Activated naive CD4-positive, alpha-beta T cell treated with anti-CD3 and anti-CD28 coated beads for 36 hours (primary cell): ENCODE results near the gene DIP2C. TPM values are rescaled to one million over a fixed set of nuclear protein-coding genes. Genes with fewer than 3 reads are reported as not detected.
"Not testable (repeated sequence)": the region's sequence is repeated elsewhere in the genome, so short reads cannot be mapped to it uniquely, and the experiment has no call there.

Experiments
- CTCF ChIA-PET: fragments of 350-600 bp; sonication (Branson Sonifier 250); formaldehyde crosslinking; loops from one replicate; lab custom pipeline; 2021; ENCODE audit warnings: antibody characterized with exemption; lab: Charles Lee
- DNase-seq: peaks from one replicate; pipeline ENCODE4 v3.0.0-alpha.2; 2020
- H3K27ac Mint-ChIP-seq: one replicate; pipeline ENCODE4 v1.8.0; 2021; ENCODE audit warnings: mild to moderate bottlenecking, mixed read lengths
- H3K27me3 Mint-ChIP-seq: one replicate; pipeline ENCODE4 v1.8.0; 2021; ENCODE audit warnings: low read depth, mixed read lengths
- H3K36me3 Mint-ChIP-seq: one replicate; pipeline ENCODE4 v1.8.0; 2021; ENCODE audit warnings: low read depth, mixed read lengths
- H3K4me1 Mint-ChIP-seq: one replicate; pipeline ENCODE4 v1.8.0; 2021; ENCODE audit warnings: low read depth, mixed read lengths
- H3K4me3 Mint-ChIP-seq: one replicate; pipeline ENCODE4 v1.8.0; 2021; ENCODE audit warnings: mild to moderate bottlenecking, moderate library complexity, mixed read lengths
- H3K9me3 Mint-ChIP-seq: one replicate; pipeline ENCODE4 v1.8.0; 2021; ENCODE audit warnings: mixed read lengths
- intact Hi-C: fragments of 100-400 bp; cut with micrococcal nuclease; formaldehyde crosslinking; loops from one replicate; pipeline ENCODE4 v1.15.1; 2023
- total RNA-seq, 2 experiments: library from RNA; stranded (reverse); gene quantifications; one replicate each; pipeline ENCODE4 v1.2.3, GENCODE V29; 2021

Gene DIP2C
- total RNA-seq, 2 experiments from 2014 or later, result 0.67 to 0.91 TPM

GRCh38 chr10:679556-679955 is 9.9 kb downstream of the DIP2C start:
- intact Hi-C loops, result no loop called here
- no peaks in the 10 kb centered on the region for H3K4me1 Mint-ChIP-seq
- CTCF ChIA-PET, result no interaction called here
- H3K4me3 Mint-ChIP-seq, result no peak overlapping the region
- no peaks in the 10 kb centered on the region for H3K36me3 Mint-ChIP-seq
- DNase-seq, result no peak
- H3K27me3 Mint-ChIP-seq, result peaks cover 6% of the 10 kb centered on the region
- no peaks in the 10 kb centered on the region for H3K9me3 Mint-ChIP-seq
- no peak overlapping the region for H3K27ac Mint-ChIP-seq

DNA sequence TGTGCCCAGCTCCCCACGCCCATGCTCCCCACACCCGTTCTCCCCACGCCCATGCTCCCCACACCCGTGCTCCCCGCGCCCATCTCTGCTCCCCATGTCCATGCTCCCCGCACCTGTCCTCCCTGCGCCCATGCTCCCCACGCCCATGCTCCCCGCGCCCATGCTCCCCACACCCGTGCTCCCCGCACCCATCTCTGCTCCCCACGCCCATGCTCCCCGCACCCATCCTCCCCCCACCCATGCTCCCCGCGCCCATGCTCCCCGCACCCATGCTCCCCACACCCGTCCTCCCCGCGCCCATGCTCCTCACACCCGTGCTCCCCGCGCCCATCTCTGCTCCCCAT is 10.8 kb downstream of the DIP2C start:
- H3K4me1 Mint-ChIP-seq, H3K27ac Mint-ChIP-seq, intact Hi-C loops, H3K36me3 Mint-ChIP-seq, DNase-seq, CTCF ChIA-PET, H3K4me3 Mint-ChIP-seq, H3K9me3 Mint-ChIP-seq, H3K27me3 Mint-ChIP-seq: not testable (repeated sequence)

DNA sequence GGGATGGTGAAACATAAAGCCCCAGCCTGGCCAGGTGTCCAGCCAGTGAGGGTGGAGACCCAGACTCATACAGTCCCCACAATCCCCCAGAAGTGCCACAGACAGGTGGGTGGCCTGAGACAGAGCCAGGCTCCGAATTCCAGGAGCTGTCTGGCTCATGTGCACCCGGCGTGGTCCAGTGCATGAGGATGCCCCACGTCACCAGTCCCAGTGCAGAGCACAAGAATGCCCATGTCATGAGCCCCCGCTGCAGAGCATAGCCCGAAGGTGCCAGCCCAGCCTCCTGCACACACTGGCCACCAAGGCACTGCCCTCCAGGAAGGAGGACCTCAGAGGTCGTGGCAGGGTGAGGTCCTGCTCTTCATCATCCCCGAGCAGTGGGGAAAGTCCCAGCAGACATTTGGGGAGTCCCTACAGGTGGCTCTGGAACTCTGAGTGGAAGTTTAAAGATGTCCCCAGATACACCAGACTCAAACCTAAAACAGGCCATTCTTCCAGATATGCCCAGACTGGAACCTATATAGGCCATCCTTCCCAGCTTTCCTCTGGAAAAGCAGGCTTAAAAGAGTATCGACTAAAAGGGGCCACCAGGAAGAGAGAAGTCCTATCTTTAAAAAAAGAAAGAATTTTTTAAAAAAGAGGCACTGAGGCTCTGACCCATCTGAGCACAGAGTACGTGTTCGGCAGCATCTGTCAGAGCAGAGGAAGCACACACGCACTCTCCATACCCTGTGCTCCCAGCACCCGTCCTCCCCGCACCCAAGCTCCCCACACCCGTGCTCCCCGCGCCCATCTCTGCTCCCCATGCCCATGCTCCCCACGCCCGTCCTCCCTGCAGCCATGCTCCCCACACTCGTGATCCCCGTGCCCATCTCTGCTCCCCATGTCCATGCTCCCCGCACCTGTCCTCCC is 11.5 kb downstream of the DIP2C start:
- H3K27ac Mint-ChIP-seq, result no peak overlapping the region
- intact Hi-C loops, result no loop called here
- H3K4me1 Mint-ChIP-seq, result no peaks in the 10 kb centered on the region
- H3K9me3 Mint-ChIP-seq, result no peaks in the 10 kb centered on the region
- CTCF ChIA-PET, result no interaction called here
- peaks cover 3% of the 10 kb centered on the region for H3K27me3 Mint-ChIP-seq
- no peak for DNase-seq
- no peak overlapping the region for H3K4me3 Mint-ChIP-seq
- H3K36me3 Mint-ChIP-seq, result no peaks in the 10 kb centered on the region

DNA sequence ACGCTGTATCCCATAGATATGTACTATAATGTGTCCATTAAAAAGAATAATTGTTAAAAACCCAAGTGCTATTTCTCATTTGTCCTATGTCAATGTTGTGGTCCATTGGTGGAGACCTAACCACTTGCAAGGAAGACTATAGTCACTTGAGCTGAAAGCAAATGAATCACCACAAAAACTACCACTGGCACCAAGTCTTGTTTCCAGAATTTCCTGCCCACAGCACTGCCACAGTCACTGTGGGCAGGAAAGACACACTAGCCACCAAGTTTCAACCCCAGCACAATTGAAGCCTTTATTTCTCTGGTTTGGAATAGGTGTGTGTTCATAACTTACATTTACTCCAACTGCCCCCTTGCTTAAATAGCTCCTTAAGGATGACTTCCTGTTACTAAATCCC is 12.4 kb downstream of the DIP2C start:
- Mint-ChIP-seq H3K27me3 (no peaks in the 10 kb centered on the region), H3K4me1 (no peaks in the 10 kb centered on the region), H3K9me3 (no peaks in the 10 kb centered on the region), H3K4me3 (no peak overlapping the region), H3K36me3 (no peaks in the 10 kb centered on the region), H3K27ac (no peak overlapping the region)
- intact Hi-C loops, result no loop called here
- no peak for DNase-seq
- CTCF ChIA-PET, result no interaction called here

DNA sequence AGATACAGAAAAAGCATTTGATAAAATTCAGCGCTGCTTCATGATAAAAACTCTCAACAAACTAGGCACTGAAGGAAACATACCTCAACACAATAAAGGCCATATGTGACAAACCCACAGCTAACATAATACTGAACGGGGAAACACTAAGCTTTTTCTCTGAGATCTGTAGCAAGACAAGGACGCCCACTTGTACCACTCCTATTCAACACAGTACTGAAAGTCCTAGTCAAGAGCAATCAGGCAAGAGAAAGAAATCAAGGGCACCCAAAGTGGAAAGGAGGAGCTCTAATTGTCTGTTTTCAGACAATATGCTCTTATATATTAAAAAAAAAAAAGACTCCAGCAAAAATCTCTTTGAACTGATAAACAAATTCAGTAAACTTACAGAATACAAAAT is 13.3 kb downstream of the DIP2C start:
- Mint-ChIP-seq H3K4me1 (no peaks in the 10 kb centered on the region), H3K27me3 (no peaks in the 10 kb centered on the region), H3K27ac (no peak overlapping the region), H3K36me3 (no peaks in the 10 kb centered on the region), H3K4me3 (no peak overlapping the region), H3K9me3 (no peaks in the 10 kb centered on the region)
- CTCF ChIA-PET, result interaction anchor here (0.6 kb wide), 2 partner anchors 136 to 163 kb away, joined by 3 read pairs; no protein-coding TSS in a partner anchor
- no peak for DNase-seq
- intact Hi-C loops, result no loop called here

DNA sequence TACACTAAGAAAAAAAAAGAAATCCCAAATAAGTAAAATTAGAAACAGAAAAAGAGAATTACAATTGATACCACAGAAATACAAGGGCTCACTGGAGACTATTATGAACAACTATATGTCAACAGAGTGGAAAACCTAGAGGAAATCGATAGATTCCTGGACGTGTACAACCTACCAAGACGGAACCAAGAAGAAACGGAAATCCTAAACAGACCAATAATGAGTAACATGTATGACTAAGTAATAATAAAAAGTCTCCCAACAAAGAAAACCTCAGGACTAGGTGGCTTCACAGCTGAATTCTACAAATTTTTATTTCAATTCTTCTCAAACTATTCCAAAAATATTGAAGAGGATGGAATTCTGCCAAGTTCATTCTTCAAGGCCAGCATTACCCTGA is 13.9 kb downstream of the DIP2C start:
- intact Hi-C loops, result no loop called here
- H3K4me1 Mint-ChIP-seq, result no peaks in the 10 kb centered on the region
- peaks cover 1% of the 10 kb centered on the region for H3K27me3 Mint-ChIP-seq
- CTCF ChIA-PET, result interaction anchor here (0.6 kb wide), 1 partner anchor 163 kb away, joined by 3 read pairs; no protein-coding TSS in a partner anchor
- no peak for DNase-seq
- H3K9me3 Mint-ChIP-seq, result no peaks in the 10 kb centered on the region
- no peak overlapping the region for H3K27ac Mint-ChIP-seq
- no peaks in the 10 kb centered on the region for H3K36me3 Mint-ChIP-seq
- no peak overlapping the region for H3K4me3 Mint-ChIP-seq

DNA sequence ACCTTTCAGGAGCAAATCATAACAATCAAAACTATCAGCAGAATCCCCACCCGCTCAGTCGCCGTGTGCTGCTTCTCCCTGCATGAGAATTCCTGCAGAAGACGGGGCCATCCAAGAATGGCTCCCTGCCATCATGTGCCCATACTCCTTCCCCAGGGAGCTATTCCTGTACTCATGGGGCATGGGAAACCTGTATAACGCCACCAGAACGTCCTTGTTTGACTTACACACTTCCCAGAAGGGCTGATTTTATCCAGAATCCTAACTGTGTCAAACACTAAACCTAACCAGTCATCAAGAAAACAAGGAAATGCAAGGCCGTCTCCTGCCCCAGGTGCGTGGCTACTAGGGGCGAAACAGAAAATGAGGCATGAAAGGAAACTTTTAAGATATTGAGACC is 16.0 kb downstream of the DIP2C start:
- CTCF ChIA-PET, result no interaction called here
- intact Hi-C loops, result no loop called here
- H3K27ac Mint-ChIP-seq, result no peak overlapping the region
- H3K4me1 Mint-ChIP-seq, result no peaks in the 10 kb centered on the region
- no peak for DNase-seq
- no peak overlapping the region for H3K4me3 Mint-ChIP-seq
- H3K27me3 Mint-ChIP-seq, result peaks cover 1% of the 10 kb centered on the region
- no peaks in the 10 kb centered on the region for H3K9me3 Mint-ChIP-seq
- H3K36me3 Mint-ChIP-seq, result no peaks in the 10 kb centered on the region

- H3K36me3 Mint-ChIP-seq, result no peaks in the 10 kb centered on the region
- no peak overlapping the region for H3K27ac Mint-ChIP-seq
- H3K4me1 Mint-ChIP-seq, result no peaks in the 10 kb centered on the region
- intact Hi-C loops, result no loop called here
- H3K4me3 Mint-ChIP-seq, result no peak overlapping the region
- H3K9me3 Mint-ChIP-seq, result no peaks in the 10 kb centered on the region
- H3K27me3 Mint-ChIP-seq, result peaks cover 1% of the 10 kb centered on the region
- DNase-seq, result no peak
- CTCF ChIA-PET, result no interaction called here
Measured at GRCh38 chr10:672992-673391, 16.5 kb downstream of the DIP2C start.

DNA sequence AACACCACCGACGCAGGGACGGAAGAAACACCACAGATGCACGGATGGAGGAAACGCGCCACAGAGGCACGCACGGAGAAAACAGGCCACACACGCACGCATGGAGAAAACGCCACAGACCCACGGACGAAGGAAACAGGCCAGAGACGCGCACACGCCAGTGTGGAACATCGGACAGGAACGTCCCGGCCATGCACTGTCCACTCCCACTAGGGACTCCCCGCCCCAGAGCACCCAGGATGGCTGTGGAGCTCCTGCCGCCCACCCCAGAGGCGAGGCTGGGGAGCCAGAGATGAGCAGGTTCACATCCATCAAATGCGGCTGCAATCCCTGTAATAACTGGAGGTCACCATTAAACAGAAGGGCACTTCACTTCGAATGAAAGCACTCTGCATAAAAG is 17.3 kb downstream of the DIP2C start:
- no peak overlapping the region for H3K4me3 Mint-ChIP-seq
- no peak for DNase-seq
- no peak overlapping the region for H3K27ac Mint-ChIP-seq
- peaks cover 1% of the 10 kb centered on the region for H3K27me3 Mint-ChIP-seq
- no peaks in the 10 kb centered on the region for H3K9me3 Mint-ChIP-seq
- H3K36me3 Mint-ChIP-seq, result no peaks in the 10 kb centered on the region
- no peaks in the 10 kb centered on the region for H3K4me1 Mint-ChIP-seq
- CTCF ChIA-PET, result no interaction called here
- intact Hi-C loops, result no loop called here

DNA sequence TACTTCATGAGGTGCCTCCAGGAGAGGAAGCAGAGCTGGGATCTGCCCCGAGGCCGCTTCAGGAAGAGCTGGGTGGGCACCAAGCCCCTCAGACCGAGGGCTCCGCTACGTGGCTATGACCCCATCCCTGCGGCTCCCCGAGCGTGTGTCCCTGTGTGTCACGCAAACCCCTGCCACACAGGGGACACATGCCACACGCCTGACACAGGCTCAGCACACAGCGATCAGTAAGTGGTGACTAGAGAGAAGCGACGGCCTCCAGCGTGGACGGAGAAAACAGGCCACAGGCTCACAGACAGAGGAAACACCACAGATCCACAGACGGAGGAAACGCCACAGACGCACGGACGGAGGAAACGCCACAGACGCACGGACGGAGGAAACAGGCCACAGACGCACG is 18.5 kb downstream of the DIP2C start:
- no peak overlapping the region for H3K4me3 Mint-ChIP-seq
- DNase-seq, result no peak
- H3K27me3 Mint-ChIP-seq, result peaks cover 1% of the 10 kb centered on the region
- intact Hi-C loops, result no loop called here
- no peaks in the 10 kb centered on the region for H3K36me3 Mint-ChIP-seq
- H3K4me1 Mint-ChIP-seq, result no peaks in the 10 kb centered on the region
- no peaks in the 10 kb centered on the region for H3K9me3 Mint-ChIP-seq
- CTCF ChIA-PET, result no interaction called here
- H3K27ac Mint-ChIP-seq, result no peak overlapping the region

- H3K36me3 Mint-ChIP-seq, result no peaks in the 10 kb centered on the region
- no peak overlapping the region for H3K27ac Mint-ChIP-seq
- no peaks in the 10 kb centered on the region for H3K9me3 Mint-ChIP-seq
- DNase-seq, result no peak
- intact Hi-C loops, result no loop called here
- CTCF ChIA-PET, result no interaction called here
- peaks cover 1% of the 10 kb centered on the region for H3K27me3 Mint-ChIP-seq
- no peaks in the 10 kb centered on the region for H3K4me1 Mint-ChIP-seq
- H3K4me3 Mint-ChIP-seq, result no peak overlapping the region
Measured at GRCh38 chr10:670038-670437, 19.4 kb downstream of the DIP2C start.

GRCh38 chr10:668786-669485 is 20.5 kb downstream of the DIP2C start:
- intact Hi-C loops, result no loop called here
- H3K27me3 Mint-ChIP-seq, result peaks cover 1% of the 10 kb centered on the region
- CTCF ChIA-PET, result no interaction called here
- H3K4me3 Mint-ChIP-seq, result no peak overlapping the region
- DNase-seq, result no peak
- no peaks in the 10 kb centered on the region for H3K9me3 Mint-ChIP-seq
- no peaks in the 10 kb centered on the region for H3K4me1 Mint-ChIP-seq
- no peak overlapping the region for H3K27ac Mint-ChIP-seq
- H3K36me3 Mint-ChIP-seq, result no peaks in the 10 kb centered on the region

- DNase-seq, result no peak
- no peaks in the 10 kb centered on the region for H3K4me1 Mint-ChIP-seq
- H3K27ac Mint-ChIP-seq, result no peak overlapping the region
- H3K27me3 Mint-ChIP-seq, result peaks cover 6% of the 10 kb centered on the region
- H3K36me3 Mint-ChIP-seq, result no peaks in the 10 kb centered on the region
- intact Hi-C loops, result no loop called here
- no peaks in the 10 kb centered on the region for H3K9me3 Mint-ChIP-seq
- H3K4me3 Mint-ChIP-seq, result no peak overlapping the region
- CTCF ChIA-PET, result no interaction called here
Measured at GRCh38 chr10:667602-668143, 21.8 kb downstream of the DIP2C start.
